ENCODE data around the gene MLX.

MLX gene

GRCh38 chr17:42531455-42532354 is 35.2 kb upstream of the MLX start:
- no peak for DNase-seq
- TF ChIP-seq, protein P1, sequence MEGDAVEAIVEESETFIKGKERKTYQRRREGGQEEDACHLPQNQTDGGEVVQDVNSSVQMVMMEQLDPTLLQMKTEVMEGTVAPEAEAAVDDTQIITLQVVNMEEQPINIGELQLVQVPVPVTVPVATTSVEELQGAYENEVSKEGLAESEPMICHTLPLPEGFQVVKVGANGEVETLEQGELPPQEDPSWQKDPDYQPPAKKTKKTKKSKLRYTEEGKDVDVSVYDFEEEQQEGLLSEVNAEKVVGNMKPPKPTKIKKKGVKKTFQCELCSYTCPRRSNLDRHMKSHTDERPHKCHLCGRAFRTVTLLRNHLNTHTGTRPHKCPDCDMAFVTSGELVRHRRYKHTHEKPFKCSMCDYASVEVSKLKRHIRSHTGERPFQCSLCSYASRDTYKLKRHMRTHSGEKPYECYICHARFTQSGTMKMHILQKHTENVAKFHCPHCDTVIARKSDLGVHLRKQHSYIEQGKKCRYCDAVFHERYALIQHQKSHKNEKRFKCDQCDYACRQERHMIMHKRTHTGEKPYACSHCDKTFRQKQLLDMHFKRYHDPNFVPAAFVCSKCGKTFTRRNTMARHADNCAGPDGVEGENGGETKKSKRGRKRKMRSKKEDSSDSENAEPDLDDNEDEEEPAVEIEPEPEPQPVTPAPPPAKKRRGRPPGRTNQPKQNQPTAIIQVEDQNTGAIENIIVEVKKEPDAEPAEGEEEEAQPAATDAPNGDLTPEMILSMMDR (IDR thresholded peaks at IDR 0.05; ENCODE audit: low read depth, low read length, missing control alignments) = peak; percentile 48
- in situ Hi-C loops (cut with HindIII; ENCODE audit: low pct_ligation_motif_present, low sequenced_read_pairs) = no loop called here
- Histone ChIP-seq H3K36me3 (replicated peaks) (no peaks in the 10 kb centered on the region), H3K27me3 (replicated peaks) (no peaks in the 10 kb centered on the region), H3K4me3 (ENCODE audit: low read depth, low read length) (peak overlapping the region; percentile 56), H3K27ac (no peak overlapping the region)

DNA sequence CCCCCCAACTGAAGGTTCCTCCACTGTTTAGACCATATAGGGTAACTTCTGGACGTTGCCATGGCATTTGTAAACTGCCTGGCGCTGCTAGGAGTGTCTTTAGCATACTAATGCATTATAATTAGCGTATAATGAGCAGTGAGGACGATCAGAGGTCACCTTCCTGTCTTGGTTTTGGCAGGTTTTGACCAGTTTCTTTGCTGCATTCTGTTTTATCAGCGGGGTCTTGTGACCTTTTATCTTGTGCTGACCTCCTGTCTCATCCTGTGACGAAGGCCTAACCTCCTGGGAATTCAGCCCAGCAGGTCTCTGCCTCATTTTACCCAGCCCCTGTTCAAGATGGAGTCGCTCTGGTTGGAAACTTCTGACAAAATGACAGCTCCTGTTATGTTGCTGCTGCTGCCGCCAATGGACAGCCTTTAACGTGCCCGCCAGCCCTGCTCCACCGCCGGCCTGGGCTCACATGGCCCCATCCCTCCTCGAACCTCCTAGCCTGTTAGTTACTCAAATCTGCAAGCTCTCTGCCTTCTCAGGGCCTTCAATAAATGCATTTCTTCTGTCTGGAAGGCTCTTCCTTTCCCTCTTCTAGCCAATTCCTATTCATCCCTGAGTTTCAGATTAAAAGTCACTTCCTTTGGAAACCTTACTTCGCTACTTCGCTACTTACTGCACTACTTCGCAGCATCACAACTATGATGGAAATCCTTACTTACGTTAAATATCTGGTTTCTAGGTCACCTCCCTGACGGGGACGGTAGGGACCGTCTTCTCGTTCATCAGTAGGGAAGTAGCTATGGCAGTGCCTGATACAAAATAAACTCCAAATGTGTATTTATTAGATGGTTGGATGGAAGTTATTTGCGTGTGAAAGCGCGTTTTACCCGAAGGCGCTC is 31.5 kb upstream of the MLX start:
- in situ Hi-C loops (cut with HindIII; ENCODE audit: low pct_ligation_motif_present, low sequenced_read_pairs) = no loop called here
- TF ChIP-seq, protein P1 (IDR thresholded peaks at IDR 0.05; ENCODE audit: low read depth, low read length, missing control alignments) = no peak
- no peaks in the 10 kb centered on the region for H3K27me3 ChIP-seq (replicated peaks)
- no peak for DNase-seq
- H3K4me3 ChIP-seq (ENCODE audit: low read depth, low read length) = peak overlapping the region; percentile 71
- H3K36me3 ChIP-seq (replicated peaks) = no peaks in the 10 kb centered on the region
- H3K27ac ChIP-seq = peak overlapping the region; percentile 62

DNA sequence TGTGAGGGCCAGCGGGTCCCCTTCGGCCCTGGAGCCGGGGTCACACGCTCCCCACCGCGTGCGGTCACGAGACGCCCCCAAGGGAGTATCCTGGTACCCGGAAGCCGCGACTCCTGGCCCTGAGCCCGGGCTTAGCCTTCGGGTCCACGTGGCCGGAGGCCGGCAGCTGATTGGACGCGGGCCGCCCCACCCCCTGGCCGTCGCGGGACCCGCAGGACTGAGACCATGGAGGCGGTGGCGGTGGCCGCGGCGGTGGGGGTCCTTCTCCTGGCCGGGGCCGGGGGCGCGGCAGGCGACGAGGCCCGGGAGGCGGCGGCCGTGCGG is 30.9 kb upstream of the MLX start, which contains the start of gene NAGLU:
NAGLU (plus strand) TSS at position 194 of the 324 bp plus-strand sequence; CDS start at position 226, 32 bp downstream.
- Histone ChIP-seq H3K4me3 (ENCODE audit: low read depth, low read length) (peak within 1 kb of the TSS; percentile 71), H3K27ac (peak within 1 kb of the TSS; percentile 62), H3K27me3 (replicated peaks) (no peaks in the 10 kb centered on the region), H3K36me3 (replicated peaks) (no peaks in the 10 kb centered on the region)
- DNase-seq = peak; percentile 81
- TF ChIP-seq, protein P1 (IDR thresholded peaks at IDR 0.05; ENCODE audit: low read depth, low read length, missing control alignments) = no peak
- in situ Hi-C loops (cut with HindIII; ENCODE audit: low pct_ligation_motif_present, low sequenced_read_pairs) = no loop called here

- DNase-seq = peak; percentile 45
- in situ Hi-C loops (cut with HindIII; ENCODE audit: low pct_ligation_motif_present, low sequenced_read_pairs) = no loop called here
- Histone ChIP-seq H3K27ac (peak overlapping the region; percentile 62), H3K27me3 (replicated peaks) (no peaks in the 10 kb centered on the region), H3K36me3 (replicated peaks) (no peaks in the 10 kb centered on the region), H3K4me3 (ENCODE audit: low read depth, low read length) (peak overlapping the region; percentile 71)
- TF ChIP-seq, protein P1 (IDR thresholded peaks at IDR 0.05; ENCODE audit: low read depth, low read length, missing control alignments) = no peak
These were observed 30.3 kb upstream of the MLX start for GRCh38 chr17:42536372-42537155.

GRCh38 chr17:42537156-42537805 is 29.6 kb upstream of the MLX start:
- no peaks in the 10 kb centered on the region for H3K27me3 ChIP-seq (replicated peaks)
- no peak overlapping the region for H3K27ac ChIP-seq
- TF ChIP-seq, protein P1 (IDR thresholded peaks at IDR 0.05; ENCODE audit: low read depth, low read length, missing control alignments) = no peak
- in situ Hi-C loops (cut with HindIII; ENCODE audit: low pct_ligation_motif_present, low sequenced_read_pairs) = no loop called here
- H3K4me3 ChIP-seq (ENCODE audit: low read depth, low read length) = peak overlapping the region; percentile 71
- no peak for DNase-seq
- H3K36me3 ChIP-seq (replicated peaks) = no peaks in the 10 kb centered on the region

All from brain microvascular endothelial cell (primary cell).